K562 (cell line): ENCODE data around the gene KCNK1. TPM values are rescaled to one million over a fixed set of nuclear protein-coding genes. Genes with fewer than 3 reads are reported as not detected.
A peak's percentile ranks its signal among the peaks of the same experiment; 100 is the strongest.

Source experiments
- CBFA2T2 ChIP-seq: fragments of 450-650 bp; conservative IDR thresholded peaks from 2 replicates; pipeline ENCODE4 v1.6.1; 2017; ENCODE audit warnings: mild to moderate bottlenecking
- CBFA2T3 ChIP-seq: fragments of 450-650 bp; IDR thresholded peaks from 2 replicates; pipeline ENCODE4 v1.6.1; 2017
- CBX2 ChIP-seq: fragments of 200-600 bp; sonication (generic); IDR thresholded peaks from one replicate; pipeline ENCODE4 v1.6.1; 2012; ENCODE audit warnings: mild to moderate bottlenecking, low read length, inconsistent platforms; ENCODE audit not compliant: insufficient read depth, poor library complexity, severe bottlenecking
- CBX3 ChIP-seq, 2 experiments: IDR thresholded peaks; 1 replicate in 1 of 2; 2 replicates in 1 of 2; pipeline ENCODE4 v1.6.1; 2012; ENCODE audit warnings: inconsistent platforms in 2 of 2, low read length in 2 of 2, borderline replicate concordance in 1 of 2, control low read depth in 1 of 2
- CCNT2 ChIP-seq: IDR thresholded peaks from 2 replicates; pipeline ENCODE4 v1.6.1; 2011; ENCODE audit warnings: borderline replicate concordance, low read depth, mild to moderate bottlenecking, moderate library complexity, mixed read lengths, low read length; ENCODE audit not compliant: insufficient read length; ENCODE audit errors: extremely low read depth
- ETV5 ChIP-seq: sonication (generic); formaldehyde crosslinking; IDR thresholded peaks from 2 replicates; pipeline ENCODE4 v1.4.0; 2020; ENCODE audit warnings: low read depth, mild to moderate bottlenecking, missing genetic modification reagents
- FOXA1 ChIP-seq: fragments of 450-650 bp; IDR thresholded peaks from 2 replicates; pipeline ENCODE4 v1.6.1; 2016; ENCODE audit warnings: mild to moderate bottlenecking, borderline replicate concordance
- FOXJ3 ChIP-seq: sonication (generic); formaldehyde crosslinking; IDR thresholded peaks from 2 replicates; pipeline ENCODE4 v1.4.0; 2020; ENCODE audit warnings: mild to moderate bottlenecking, missing genetic modification reagents
- GABPA ChIP-seq: fragments of 200-800 bp; sonication (Bioruptor generic); conservative IDR thresholded peaks from 2 replicates; pipeline ENCODE4 v1.6.1; 2016; ENCODE audit warnings: low read depth, missing genetic modification characterization, missing compliant biosample characterization
- HDAC8 ChIP-seq: fragments of 450-650 bp; IDR thresholded peaks from 2 replicates; pipeline ENCODE4 v1.6.1; 2016; ENCODE audit warnings: mild to moderate bottlenecking, missing genetic modification characterization, moderate library complexity, missing compliant biosample characterization
- HIVEP1 ChIP-seq: fragments of 250-450 bp; sonication (Bioruptor Pico); IDR thresholded peaks from 2 replicates; pipeline ENCODE4 v1.4.0; 2020; ENCODE audit warnings: mild to moderate bottlenecking
- JUND ChIP-seq, 2 experiments: IDR thresholded peaks; 2 replicates in 1 of 2; 3 replicates in 1 of 2; pipeline ENCODE4 v1.6.1; 2011; ENCODE audit warnings: borderline replicate concordance in 2 of 2, low read depth in 2 of 2, low read length in 2 of 2, improper control_type of control experiment in 1 of 2, missing biosample characterization in 1 of 2, missing genetic modification characterization in 1 of 2, missing genetic modification reagents in 1 of 2
- MAFK ChIP-seq: IDR thresholded peaks from 2 replicates; pipeline ENCODE4 v1.6.1; 2011; ENCODE audit warnings: low read length, improper control_type of control experiment
- PHB2 ChIP-seq: fragments of 450-650 bp; IDR thresholded peaks from 2 replicates; pipeline ENCODE4 v1.6.1; 2017; ENCODE audit warnings: low read depth
- SIN3B ChIP-seq: fragments of 450-650 bp; IDR thresholded peaks from 2 replicates; pipeline ENCODE4 v1.6.1; 2017; ENCODE audit warnings: low read depth, mild to moderate bottlenecking, moderate library complexity
- SIRT6 ChIP-seq: IDR thresholded peaks from one replicate; pipeline ENCODE4 v1.6.1; 2012; ENCODE audit warnings: low read depth, mild to moderate bottlenecking, control low read depth, inconsistent platforms, low read length, moderate library complexity
- SMARCE1 ChIP-seq: fragments of 450-650 bp; IDR thresholded peaks from 2 replicates; pipeline ENCODE4 v1.7.1; 2016; ENCODE audit warnings: mild to moderate bottlenecking
- ZNF174 ChIP-seq: fragments of 250-450 bp; sonication (Bioruptor Pico); IDR thresholded peaks from 2 replicates; pipeline ENCODE4 v1.4.0; 2020; ENCODE audit warnings: mild to moderate bottlenecking
- ZNF316 ChIP-seq: fragments of 450-650 bp; IDR thresholded peaks from 2 replicates; pipeline ENCODE4 v1.6.1; 2016
- ZNF507 ChIP-seq: conservative IDR thresholded peaks from 2 replicates; pipeline ENCODE4 v1.6.1; 2017; ENCODE audit warnings: missing genetic modification characterization, missing compliant biosample characterization
- polyA plus RNA-seq, 8 experiments: library from polyadenylated mRNA; depleted of rRNA in 4 of 8; stranded (reverse) in 5 of 8; unstranded in 3 of 8; fragments of >200 nt; fragmentation: Nextera tagmentation in 2 of 8; fragmentation: Illumina TruSeq in 1 of 8; extraction: Ambion mirVana in 2 of 8; extraction: Trizol in 1 of 8; gene quantifications; 2 replicates each; pipeline versions ENCODE4 v1.2.1 to v1.2.3, GENCODE V29; 2011 to 2014; ENCODE audit warnings: inconsistent platforms in 1 of 8, missing spikeins in 1 of 8
- total RNA-seq, 7 experiments: library from RNA; depleted of rRNA in 6 of 7; stranded (reverse); fragments of >200 nt in 6 of 7; fragmentation: Illumina TruSeq in 2 of 7; extraction: Trizol in 2 of 7; gene quantifications; 2 replicates each; pipeline versions ENCODE4 v1.2.1 to v1.2.3, GENCODE V29; 2011 to 2021; ENCODE audit warnings: low replicate concordance in 1 of 7
- TF ChIP-seq, protein P1 (sequence below): fragments of 450-650 bp; formaldehyde crosslinking; IDR thresholded peaks from 2 replicates; pipeline ENCODE4 v1.4.0; 2022; ENCODE audit warnings: missing genetic modification characterization
- TF ChIP-seq, protein P2 (sequence below), 2 experiments: IDR thresholded peaks; 2 replicates each; pipeline ENCODE4 v1.6.1; 2011; ENCODE audit warnings: borderline replicate concordance in 1 of 2, control low read depth in 1 of 2, low read depth in 1 of 2, low read length in 1 of 2, mild to moderate bottlenecking in 1 of 2, mixed read lengths in 1 of 2, moderate library complexity in 1 of 2; ENCODE audit not compliant: insufficient read depth in 1 of 2, insufficient read length in 1 of 2, poor library complexity in 1 of 2, severe bottlenecking in 1 of 2; ENCODE audit errors: extremely low read depth in 1 of 2
- TF ChIP-seq, protein P3 (sequence below): fragments of 450-650 bp; IDR thresholded peaks from 2 replicates; pipeline ENCODE4 v1.6.1; 2018; ENCODE audit warnings: mild to moderate bottlenecking, low read depth; ENCODE audit not compliant: partially characterized antibody
- TF ChIP-seq, protein P4 (sequence below): fragments of 450-650 bp; IDR thresholded peaks from 2 replicates; pipeline ENCODE4 v1.6.1; 2016

Gene KCNK1
- total and polyA plus RNA-seq, 9 of the 15 experiments (the other 6 are each of a cell fraction or from before 2014, with no cell fraction given): 3.1 to 22.7 (median 6.0) TPM

DNA sequence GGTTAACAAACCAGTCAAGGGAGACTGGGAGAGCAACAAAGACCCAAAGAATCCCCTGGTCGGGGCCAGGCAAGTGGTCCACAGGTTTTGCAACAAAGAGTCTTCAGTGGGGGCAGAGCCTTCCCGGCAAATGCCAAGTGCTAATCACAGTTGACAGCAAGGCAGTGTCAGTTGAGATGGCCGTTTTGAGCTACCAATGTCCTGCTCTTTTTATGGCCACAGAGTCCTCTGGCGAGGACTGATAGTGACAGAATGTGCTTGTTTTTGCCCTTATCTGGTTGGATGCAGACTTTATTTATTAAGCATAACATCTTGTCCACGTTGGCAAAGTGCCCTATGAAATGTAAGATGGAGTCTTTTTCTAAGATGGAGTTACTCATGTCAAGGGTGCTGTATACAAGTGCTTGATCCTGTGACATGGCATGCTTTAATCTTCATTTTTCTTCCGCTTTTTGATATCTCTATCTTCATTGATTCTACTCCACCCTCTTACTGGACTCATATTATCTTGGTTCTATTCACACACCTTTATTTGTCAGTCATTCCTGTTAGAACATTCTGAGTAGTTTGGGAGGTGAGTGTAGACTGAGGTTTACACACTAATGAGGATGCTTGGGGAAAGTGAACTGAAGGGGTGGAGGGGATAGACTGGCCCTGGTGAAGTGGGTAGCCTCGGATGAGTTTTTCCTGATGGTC is 51.8 kb downstream of the KCNK1 start (continued):
- TF ChIP-seq FOXA1 (no peak), CBFA2T2 (peak; percentile 98), HDAC8 (tag) (peak; percentile 100), CBFA2T3 (peak; percentile 99), PHB2 (peak; percentile 94), ZNF507 (tag) (peak; percentile 97), FOXJ3 (CRISPR knock-in tag) (no peak), SMARCE1 (peak; percentile 90), ZNF174 (CRISPR knock-in tag) (peak; percentile 100), SIRT6 (no peak), ZNF316 (no peak), SIN3B (no peak), JUND (IDR thresholded peaks at IDR 0.05; ENCODE audit: borderline replicate concordance, low read depth, low read length) (peak; percentile 76), JUND (tag; IDR thresholded peaks at IDR 0.05; ENCODE audit: borderline replicate concordance, low read depth, low read length) (peak; percentile 100), CCNT2 (peak; percentile 91), HIVEP1 (CRISPR knock-in tag) (peak; percentile 100), CBX2 (no peak), MAFK (no peak), CBX3 (IDR thresholded peaks at IDR 0.05; ENCODE audit: borderline replicate concordance in 1 of 2, low read length in 2 of 2) (peak in 1 of 2 experiments; percentile 53; a peak in 2 of 3 replicates), ETV5 (CRISPR knock-in tag) (peak; percentile 75; the same call in 1 of the 2 replicates), GABPA (peak; percentile 78)
- TF ChIP-seq, protein P1, sequence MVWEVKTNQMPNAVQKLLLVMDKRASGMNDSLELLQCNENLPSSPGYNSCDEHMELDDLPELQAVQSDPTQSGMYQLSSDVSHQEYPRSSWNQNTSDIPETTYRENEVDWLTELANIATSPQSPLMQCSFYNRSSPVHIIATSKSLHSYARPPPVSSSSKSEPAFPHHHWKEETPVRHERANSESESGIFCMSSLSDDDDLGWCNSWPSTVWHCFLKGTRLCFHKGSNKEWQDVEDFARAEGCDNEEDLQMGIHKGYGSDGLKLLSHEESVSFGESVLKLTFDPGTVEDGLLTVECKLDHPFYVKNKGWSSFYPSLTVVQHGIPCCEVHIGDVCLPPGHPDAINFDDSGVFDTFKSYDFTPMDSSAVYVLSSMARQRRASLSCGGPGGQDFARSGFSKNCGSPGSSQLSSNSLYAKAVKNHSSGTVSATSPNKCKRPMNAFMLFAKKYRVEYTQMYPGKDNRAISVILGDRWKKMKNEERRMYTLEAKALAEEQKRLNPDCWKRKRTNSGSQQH (CRISPR knock-in tag): peak; percentile 100
- TF ChIP-seq, protein P2, sequence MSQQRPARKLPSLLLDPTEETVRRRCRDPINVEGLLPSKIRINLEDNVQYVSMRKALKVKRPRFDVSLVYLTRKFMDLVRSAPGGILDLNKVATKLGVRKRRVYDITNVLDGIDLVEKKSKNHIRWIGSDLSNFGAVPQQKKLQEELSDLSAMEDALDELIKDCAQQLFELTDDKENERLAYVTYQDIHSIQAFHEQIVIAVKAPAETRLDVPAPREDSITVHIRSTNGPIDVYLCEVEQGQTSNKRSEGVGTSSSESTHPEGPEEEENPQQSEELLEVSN (IDR thresholded peaks at IDR 0.05; ENCODE audit: borderline replicate concordance in 1 of 2, extremely low read depth in 1 of 2, insufficient read depth in 1 of 2, insufficient read length in 1 of 2, low read depth in 1 of 2, low read length in 1 of 2, poor library complexity in 1 of 2, severe bottlenecking in 1 of 2): no peak
- TF ChIP-seq, protein P3, sequence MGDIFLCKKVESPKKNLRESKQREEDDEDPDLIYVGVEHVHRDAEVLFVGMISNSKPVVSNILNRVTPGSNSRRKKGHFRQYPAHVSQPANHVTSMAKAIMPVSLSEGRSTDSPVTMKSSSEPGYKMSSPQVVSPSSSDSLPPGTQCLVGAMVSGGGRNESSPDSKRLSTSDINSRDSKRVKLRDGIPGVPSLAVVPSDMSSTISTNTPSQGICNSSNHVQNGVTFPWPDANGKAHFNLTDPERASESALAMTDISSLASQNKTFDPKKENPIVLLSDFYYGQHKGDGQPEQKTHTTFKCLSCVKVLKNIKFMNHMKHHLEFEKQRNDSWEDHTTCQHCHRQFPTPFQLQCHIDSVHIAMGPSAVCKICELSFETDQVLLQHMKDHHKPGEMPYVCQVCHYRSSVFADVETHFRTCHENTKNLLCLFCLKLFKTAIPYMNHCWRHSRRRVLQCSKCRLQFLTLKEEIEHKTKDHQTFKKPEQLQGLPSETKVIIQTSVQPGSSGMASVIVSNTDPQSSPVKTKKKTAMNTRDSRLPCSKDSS: no peak
- TF ChIP-seq, protein P4, sequence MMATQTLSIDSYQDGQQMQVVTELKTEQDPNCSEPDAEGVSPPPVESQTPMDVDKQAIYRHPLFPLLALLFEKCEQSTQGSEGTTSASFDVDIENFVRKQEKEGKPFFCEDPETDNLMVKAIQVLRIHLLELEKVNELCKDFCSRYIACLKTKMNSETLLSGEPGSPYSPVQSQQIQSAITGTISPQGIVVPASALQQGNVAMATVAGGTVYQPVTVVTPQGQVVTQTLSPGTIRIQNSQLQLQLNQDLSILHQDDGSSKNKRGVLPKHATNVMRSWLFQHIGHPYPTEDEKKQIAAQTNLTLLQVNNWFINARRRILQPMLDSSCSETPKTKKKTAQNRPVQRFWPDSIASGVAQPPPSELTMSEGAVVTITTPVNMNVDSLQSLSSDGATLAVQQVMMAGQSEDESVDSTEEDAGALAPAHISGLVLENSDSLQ: peak; percentile 74
